ENCODE measurements around the gene TMCC3. TPM values are rescaled to one million over a fixed set of nuclear protein-coding genes. Genes with fewer than 3 reads are reported as not detected.

TMCC3 gene
- total RNA-seq, 3 donors from 2014 or later (not counting 1 experiment from before 2014, with no cell fraction given) = 20.1 to 29.3 (median 21.6) TPM

DNA sequence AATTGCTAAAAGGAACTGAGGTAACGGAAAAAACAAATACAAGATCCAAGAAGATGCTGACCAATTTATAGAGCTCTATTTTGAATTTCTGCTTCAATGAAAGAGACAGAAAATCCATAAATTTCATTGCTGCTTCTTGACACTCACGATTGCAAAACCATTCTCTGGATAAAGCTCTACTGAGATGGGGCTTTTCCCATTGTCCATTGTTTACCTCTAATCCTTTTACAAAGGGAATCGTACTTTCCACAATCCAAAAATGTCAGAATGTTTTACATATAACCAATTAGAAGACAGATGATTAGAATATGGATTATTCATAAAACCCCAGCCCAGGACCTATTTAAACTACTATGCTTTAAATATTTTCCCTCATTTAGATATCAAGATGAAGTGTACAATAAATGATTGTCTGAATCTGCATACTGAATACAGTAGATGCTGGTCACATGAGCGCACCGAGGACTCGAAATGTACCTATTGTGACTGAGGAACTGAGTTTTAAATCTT lies 16.7 kb upstream of the TMCC3 start:
- no peak for DNase-seq
- ATAC-seq = no peak
- H3K36me3 Mint-ChIP-seq = no peaks in the 10 kb centered on the region
- no peak overlapping the region for H3K4me3 Mint-ChIP-seq
- Histone ChIP-seq H3K9me3 (ENCODE audit: control insufficient read depth, insufficient read depth, low read length) (no peaks in the 10 kb centered on the region), H3K4me1 (ENCODE audit: control insufficient read depth, insufficient read depth, low read length) (no peaks in the 10 kb centered on the region), H3K4me3 (ENCODE audit: low read length) (no peak overlapping the region), H3K36me3 (ENCODE audit: control insufficient read depth, insufficient read depth, low read length) (no peaks in the 10 kb centered on the region), H3K27ac (ENCODE audit: low read length) (no peak overlapping the region), H3K27me3 (ENCODE audit: control insufficient read depth, insufficient read depth, low read length) (no peaks in the 10 kb centered on the region)
- no peak overlapping the region for H3K27ac Mint-ChIP-seq
- WGBS (ENCODE audit: insufficient coverage) = 90% methylated on average over 2 of the region's 6 CpGs
- TF ChIP-seq, protein P1, sequence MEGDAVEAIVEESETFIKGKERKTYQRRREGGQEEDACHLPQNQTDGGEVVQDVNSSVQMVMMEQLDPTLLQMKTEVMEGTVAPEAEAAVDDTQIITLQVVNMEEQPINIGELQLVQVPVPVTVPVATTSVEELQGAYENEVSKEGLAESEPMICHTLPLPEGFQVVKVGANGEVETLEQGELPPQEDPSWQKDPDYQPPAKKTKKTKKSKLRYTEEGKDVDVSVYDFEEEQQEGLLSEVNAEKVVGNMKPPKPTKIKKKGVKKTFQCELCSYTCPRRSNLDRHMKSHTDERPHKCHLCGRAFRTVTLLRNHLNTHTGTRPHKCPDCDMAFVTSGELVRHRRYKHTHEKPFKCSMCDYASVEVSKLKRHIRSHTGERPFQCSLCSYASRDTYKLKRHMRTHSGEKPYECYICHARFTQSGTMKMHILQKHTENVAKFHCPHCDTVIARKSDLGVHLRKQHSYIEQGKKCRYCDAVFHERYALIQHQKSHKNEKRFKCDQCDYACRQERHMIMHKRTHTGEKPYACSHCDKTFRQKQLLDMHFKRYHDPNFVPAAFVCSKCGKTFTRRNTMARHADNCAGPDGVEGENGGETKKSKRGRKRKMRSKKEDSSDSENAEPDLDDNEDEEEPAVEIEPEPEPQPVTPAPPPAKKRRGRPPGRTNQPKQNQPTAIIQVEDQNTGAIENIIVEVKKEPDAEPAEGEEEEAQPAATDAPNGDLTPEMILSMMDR (IDR thresholded peaks at IDR 0.05) = no peak
- intact Hi-C loops (cut with micrococcal nuclease) = no loop called here
- no peaks in the 10 kb centered on the region for H3K9me3 Mint-ChIP-seq
- H3K27me3 Mint-ChIP-seq (ENCODE audit: low read depth in 2 of 2) = no peaks in the 10 kb centered on the region
- peaks cover 0 to 6% of the 10 kb centered on the region in 2 donors for H3K4me1 Mint-ChIP-seq

DNA sequence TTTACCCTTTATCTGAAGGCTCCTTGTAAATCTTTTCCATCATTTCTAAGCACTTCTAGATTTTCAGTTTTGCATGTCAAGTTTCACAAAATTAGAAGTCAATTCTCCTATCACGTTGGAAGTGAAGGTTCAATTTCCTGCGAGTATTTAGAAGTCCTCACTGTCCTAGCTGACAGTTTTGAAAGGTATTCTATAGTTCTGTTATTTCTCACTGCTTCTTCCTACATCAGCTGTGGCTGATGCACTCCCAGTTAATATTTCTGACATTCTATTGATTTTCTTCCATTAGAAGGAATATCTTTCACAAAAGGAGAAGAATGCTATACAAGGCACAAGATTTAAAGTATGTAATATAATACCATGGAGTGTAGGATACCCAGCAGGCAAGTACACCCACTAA lies 15.8 kb upstream of the TMCC3 start:
- no peaks in the 10 kb centered on the region for H3K9me3 ChIP-seq (ENCODE audit: control insufficient read depth, insufficient read depth, low read length)
- Mint-ChIP-seq H3K27ac (no peak overlapping the region), H3K9me3 (no peaks in the 10 kb centered on the region), H3K36me3 (no peaks in the 10 kb centered on the region), H3K4me1 (peaks cover 0 to 6% of the 10 kb centered on the region in 2 donors), H3K27me3 (ENCODE audit: low read depth in 2 of 2) (no peaks in the 10 kb centered on the region), H3K4me3 (no peak overlapping the region)
- WGBS (ENCODE audit: insufficient coverage) = 86% methylated on average over 2 of the region's 2 CpGs
- no peak overlapping the region for H3K27ac ChIP-seq (ENCODE audit: low read length)
- DNase-seq = no peak
- intact Hi-C loops (cut with micrococcal nuclease) = no loop called here
- TF ChIP-seq, protein P1 (IDR thresholded peaks at IDR 0.05) = no peak
- H3K27me3 ChIP-seq (ENCODE audit: control insufficient read depth, insufficient read depth, low read length) = no peaks in the 10 kb centered on the region
- no peaks in the 10 kb centered on the region for H3K4me1 ChIP-seq (ENCODE audit: control insufficient read depth, insufficient read depth, low read length)
- no peak overlapping the region for H3K4me3 ChIP-seq (ENCODE audit: low read length)
- no peaks in the 10 kb centered on the region for H3K36me3 ChIP-seq (ENCODE audit: control insufficient read depth, insufficient read depth, low read length)
- no peak for ATAC-seq

DNA sequence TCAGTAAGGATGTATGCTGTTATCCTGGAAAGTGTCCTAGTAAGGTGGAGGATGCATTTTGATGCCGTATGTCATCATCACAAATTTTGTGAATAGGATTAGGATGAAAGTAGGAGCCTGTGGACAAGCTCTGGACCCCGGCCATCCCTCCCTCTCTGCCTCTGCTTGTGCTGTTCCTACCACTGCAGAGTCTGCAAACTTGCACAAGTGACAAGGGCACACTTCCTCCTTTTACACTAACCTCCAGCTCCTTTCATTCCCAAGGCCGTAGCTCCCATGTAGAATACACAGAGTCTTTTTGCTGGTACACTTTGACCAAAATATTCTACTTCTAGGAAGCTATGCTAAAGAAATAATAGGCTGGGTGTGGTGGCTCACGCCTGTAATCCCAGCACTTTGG lies 13.3 kb upstream of the TMCC3 start:
- no peak overlapping the region for H3K4me3 Mint-ChIP-seq
- no peaks in the 10 kb centered on the region for H3K36me3 Mint-ChIP-seq
- TF ChIP-seq, protein P1 (IDR thresholded peaks at IDR 0.05) = no peak
- no peaks in the 10 kb centered on the region for H3K9me3 ChIP-seq (ENCODE audit: control insufficient read depth, insufficient read depth, low read length)
- no peak overlapping the region for H3K4me3 ChIP-seq (ENCODE audit: low read length)
- no peaks in the 10 kb centered on the region for H3K4me1 ChIP-seq (ENCODE audit: control insufficient read depth, insufficient read depth, low read length)
- no peak for ATAC-seq
- no peak for DNase-seq
- H3K27ac ChIP-seq (ENCODE audit: low read length) = no peak overlapping the region
- H3K27me3 Mint-ChIP-seq (ENCODE audit: low read depth in 2 of 2) = no peaks in the 10 kb centered on the region
- no peak overlapping the region for H3K27ac Mint-ChIP-seq
- WGBS (ENCODE audit: insufficient coverage) = 64% methylated on average over 3 of the region's 4 CpGs
- no peaks in the 10 kb centered on the region for H3K27me3 ChIP-seq (ENCODE audit: control insufficient read depth, insufficient read depth, low read length)
- H3K4me1 Mint-ChIP-seq = no peaks in the 10 kb centered on the region
- H3K9me3 Mint-ChIP-seq = no peaks in the 10 kb centered on the region
- intact Hi-C loops (cut with micrococcal nuclease) = no loop called here
- H3K36me3 ChIP-seq (ENCODE audit: control insufficient read depth, insufficient read depth, low read length) = no peaks in the 10 kb centered on the region

DNA sequence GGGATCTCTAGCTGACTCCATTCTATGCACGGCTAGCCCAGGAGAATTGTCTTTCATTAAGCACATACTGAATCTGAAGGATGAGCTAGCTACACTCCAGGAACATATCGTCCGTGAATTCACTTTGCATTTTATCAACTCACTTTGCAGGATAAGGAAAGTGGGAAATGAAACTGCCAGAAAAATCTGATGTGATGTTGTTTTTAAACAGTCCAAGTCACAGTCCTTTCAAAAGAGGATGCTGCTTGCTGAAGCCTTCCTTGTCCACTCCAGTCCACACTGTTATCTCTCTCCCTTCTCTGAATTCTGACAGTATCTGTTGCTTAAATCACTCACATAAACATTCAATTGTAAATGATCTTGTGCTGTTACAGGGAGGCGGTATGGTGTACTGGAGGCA lies 12.7 kb upstream of the TMCC3 start:
- TF ChIP-seq, protein P1 (IDR thresholded peaks at IDR 0.05) = no peak
- Mint-ChIP-seq H3K4me3 (no peak overlapping the region), H3K9me3 (no peaks in the 10 kb centered on the region), H3K27me3 (ENCODE audit: low read depth in 2 of 2) (no peaks in the 10 kb centered on the region), H3K27ac (no peak overlapping the region), H3K4me1 (no peaks in the 10 kb centered on the region), H3K36me3 (no peaks in the 10 kb centered on the region)
- ATAC-seq = no peak
- DNase-seq = no peak
- Histone ChIP-seq H3K4me1 (ENCODE audit: control insufficient read depth, insufficient read depth, low read length) (no peaks in the 10 kb centered on the region), H3K4me3 (ENCODE audit: low read length) (no peak overlapping the region), H3K27ac (ENCODE audit: low read length) (no peak overlapping the region), H3K9me3 (ENCODE audit: control insufficient read depth, insufficient read depth, low read length) (no peaks in the 10 kb centered on the region), H3K27me3 (ENCODE audit: control insufficient read depth, insufficient read depth, low read length) (no peaks in the 10 kb centered on the region), H3K36me3 (ENCODE audit: control insufficient read depth, insufficient read depth, low read length) (no peaks in the 10 kb centered on the region)
- WGBS (ENCODE audit: insufficient coverage) = 50% methylated on average over 1 of the region's 4 CpGs
- intact Hi-C loops (cut with micrococcal nuclease) = no loop called here
